NCI-H1694 treated with DMSO at 0.1 percent for 48 hours (cell line): ENCODE results near the gene TOX2.

Experiments
- DNase-seq: peaks from one replicate; lab custom pipeline; 2025; lab: John Stamatoyannopoulos, UW

TOX2 gene

DNA sequence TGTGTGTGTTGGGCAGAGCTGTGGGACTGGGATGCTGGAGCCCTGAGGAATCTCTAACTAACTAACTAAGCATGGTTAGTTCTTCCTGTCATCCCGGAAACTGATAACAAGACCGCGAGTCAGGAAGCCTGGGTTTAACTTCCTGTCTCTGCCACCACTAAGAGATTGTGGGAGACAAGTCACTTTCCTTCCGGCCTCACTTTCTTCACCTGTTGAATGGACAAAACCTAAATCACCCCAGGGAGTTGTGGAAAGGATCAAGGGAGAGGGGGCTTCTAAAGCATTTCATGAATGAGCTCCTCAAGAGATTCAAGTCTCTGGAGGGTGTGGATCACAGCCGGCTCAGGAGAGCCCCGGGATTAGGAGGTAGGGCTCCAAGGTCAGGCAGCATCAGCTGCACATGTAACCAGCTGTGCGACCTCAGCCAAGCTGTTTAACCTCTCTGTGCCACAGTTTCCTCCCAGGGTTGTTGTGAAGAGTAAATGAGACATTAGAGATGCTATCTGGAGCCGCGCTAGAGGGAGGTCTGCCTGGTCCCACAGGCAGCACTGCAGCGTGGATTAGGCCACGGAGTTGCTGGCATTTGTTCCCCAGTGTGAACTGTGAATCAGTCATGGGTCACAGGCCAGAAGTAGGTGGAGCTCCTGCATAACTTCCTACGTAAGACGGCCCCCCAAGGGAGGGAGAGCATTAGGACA, 105.1 kb downstream of the TOX2 start:
- DNase-seq, result no peak

DNA sequence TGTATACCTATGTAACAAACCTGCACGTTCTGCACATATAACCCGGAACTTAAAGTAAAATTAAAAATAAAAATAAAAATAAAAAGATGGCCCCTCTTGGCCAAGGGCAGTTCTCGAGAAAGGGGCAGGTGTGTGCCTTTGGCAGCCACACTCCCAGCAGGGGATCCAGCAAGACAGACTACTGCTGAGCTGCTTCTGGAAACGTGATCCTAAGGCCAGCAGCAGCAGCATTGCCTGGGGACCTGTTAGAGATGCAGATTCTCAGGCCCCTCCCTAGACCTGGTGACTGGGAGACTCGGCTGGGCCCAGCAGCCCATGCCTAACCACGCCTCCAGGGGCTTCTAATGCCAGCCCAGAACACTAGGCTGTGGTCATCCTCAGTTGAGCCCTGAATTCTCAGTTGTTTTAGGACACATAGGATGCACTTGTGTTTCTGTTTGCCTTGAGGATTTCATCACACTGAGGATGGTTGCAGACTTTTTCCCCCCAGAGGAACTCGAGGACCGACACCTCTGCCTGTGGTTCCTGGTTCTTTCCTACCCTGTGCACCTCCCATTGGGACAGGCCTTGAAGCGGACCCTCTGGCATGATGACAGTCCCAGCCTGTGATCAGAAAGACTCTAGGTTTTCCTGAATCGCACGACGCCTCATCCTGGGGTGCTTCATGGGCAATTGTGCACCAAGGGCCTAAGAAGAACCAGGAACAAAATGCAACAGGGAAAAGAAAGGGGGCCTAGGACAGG, 105.9 kb downstream of the TOX2 start:
- no peak for DNase-seq

GRCh38 chr20:44021186-44021585, 106.5 kb downstream of the TOX2 start:
- no peak for DNase-seq

- no peak for DNase-seq
These were observed 107.2 kb downstream of the TOX2 start for GRCh38 chr20:44021900-44022299.

- no peak for DNase-seq
These were observed 107.8 kb downstream of the TOX2 start for GRCh38 chr20:44022464-44022863.

DNA sequence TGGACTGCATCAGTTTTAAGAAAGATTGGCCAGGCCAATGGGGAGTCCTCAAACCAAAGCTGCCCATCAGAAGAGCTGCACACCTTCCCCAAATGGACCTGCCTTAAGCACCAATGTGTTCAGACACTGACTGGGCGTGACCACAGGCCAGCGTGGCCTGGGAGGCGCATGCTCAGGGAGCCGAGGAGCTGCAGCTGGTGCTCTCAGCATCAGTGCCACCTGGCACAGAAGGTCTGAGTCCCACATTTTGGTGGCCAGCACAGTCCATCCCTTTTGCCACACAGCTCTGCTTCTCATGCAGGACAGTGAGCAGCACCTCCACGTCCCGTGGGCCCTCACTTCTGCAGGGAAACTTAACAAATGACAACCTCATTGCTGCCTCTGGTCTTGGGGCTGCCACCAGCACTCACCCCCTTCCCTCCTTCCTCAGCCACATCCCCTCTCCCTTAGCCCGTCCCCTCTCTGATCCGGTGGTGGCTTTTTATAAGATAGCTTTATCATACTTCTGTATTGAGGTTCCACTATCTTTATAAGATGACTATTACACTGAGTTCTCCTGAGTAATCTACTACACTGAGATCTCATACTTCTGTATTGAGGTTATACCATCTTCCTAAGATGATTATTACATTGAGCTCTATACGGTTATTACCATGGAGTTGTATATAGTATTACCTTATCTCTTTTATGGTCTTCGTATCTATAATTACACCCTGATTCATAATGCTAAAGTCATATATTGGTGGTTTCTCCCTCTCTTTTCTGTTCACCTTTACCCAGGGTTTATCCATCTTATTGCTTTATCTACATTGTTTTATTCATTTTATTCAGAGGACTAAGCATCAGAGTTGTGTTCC, 109.1 kb downstream of the TOX2 start:
- no peak for DNase-seq

- no peak for DNase-seq
These were observed 110.3 kb downstream of the TOX2 start for GRCh38 chr20:44024820-44025580.

- DNase-seq, result no peak
These were observed 111.1 kb downstream of the TOX2 start for GRCh38 chr20:44025756-44026155.

DNA sequence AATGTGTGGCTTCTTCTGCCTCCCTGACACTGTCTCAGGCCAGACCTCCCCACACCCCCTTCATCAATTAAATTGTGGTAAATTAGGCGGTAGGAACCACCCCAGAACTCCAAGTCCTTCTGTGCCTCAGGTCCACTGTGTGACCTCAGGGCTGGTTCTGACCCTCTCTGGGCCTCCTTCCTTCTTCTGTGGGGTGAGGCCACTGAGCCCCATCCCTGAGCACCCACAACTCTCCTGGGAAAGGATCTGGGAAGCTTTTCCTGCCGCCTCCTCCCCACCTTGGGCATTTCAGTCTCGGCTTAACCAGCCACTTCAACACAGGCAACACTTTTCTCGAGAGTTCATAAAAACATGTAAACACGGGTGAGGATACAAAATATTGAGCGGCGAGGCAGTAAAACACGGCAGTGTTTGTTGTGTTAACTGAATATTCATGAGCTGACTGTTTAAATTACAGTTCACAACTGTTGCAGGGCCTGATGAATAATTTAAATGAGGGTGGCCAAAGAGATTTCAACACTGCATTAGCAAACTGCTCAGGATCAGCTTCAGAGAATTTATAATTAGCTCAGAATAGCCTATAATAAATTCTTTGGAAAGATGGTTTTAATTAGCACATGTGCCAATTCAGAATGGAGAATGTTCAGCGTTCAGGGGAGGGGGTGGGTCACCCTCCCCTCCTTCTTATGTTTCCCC, 112.1 kb downstream of the TOX2 start:
- no peak for DNase-seq

DNA sequence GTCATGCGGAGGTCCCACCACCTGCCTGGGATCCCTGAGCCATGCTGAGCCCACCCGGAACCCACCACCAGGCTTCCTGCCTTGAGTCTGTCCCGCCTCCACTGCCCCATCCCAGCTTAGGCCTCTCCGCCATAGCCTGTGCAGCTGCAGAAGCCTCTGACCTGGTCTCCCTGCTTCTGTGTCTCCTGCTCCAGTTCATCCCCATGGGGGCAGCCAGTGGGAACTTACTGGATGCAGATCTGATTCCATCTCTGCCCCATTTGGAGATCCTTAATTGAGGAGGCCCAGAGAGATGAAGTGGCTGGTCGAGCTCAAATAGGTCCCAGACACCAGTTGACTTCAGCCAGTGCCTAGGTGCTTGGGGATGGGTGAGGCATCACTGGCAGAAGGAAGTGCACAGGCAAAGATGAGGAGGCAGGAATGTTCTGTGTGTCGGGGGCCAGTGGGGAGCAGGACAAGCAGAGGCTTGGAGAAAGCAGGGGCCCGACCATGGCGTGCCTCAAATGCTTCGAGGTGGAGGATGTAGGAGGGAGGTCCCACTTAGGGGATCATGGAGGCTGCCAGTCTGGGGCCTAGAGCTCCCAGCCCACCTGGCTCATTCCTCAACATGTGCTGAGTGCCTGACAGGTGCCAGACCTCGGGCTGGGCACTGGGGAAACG, 112.8 kb downstream of the TOX2 start:
- no peak for DNase-seq

- no peak for DNase-seq
These were observed 113.5 kb downstream of the TOX2 start for GRCh38 chr20:44028003-44028730.

- no peak for DNase-seq
These were observed 114.5 kb downstream of the TOX2 start for GRCh38 chr20:44028868-44029847.

GRCh38 chr20:44029848-44030230, 115.2 kb downstream of the TOX2 start:
- no peak for DNase-seq

- DNase-seq, result no peak
These were observed 115.7 kb downstream of the TOX2 start for GRCh38 chr20:44030394-44030793.

DNA sequence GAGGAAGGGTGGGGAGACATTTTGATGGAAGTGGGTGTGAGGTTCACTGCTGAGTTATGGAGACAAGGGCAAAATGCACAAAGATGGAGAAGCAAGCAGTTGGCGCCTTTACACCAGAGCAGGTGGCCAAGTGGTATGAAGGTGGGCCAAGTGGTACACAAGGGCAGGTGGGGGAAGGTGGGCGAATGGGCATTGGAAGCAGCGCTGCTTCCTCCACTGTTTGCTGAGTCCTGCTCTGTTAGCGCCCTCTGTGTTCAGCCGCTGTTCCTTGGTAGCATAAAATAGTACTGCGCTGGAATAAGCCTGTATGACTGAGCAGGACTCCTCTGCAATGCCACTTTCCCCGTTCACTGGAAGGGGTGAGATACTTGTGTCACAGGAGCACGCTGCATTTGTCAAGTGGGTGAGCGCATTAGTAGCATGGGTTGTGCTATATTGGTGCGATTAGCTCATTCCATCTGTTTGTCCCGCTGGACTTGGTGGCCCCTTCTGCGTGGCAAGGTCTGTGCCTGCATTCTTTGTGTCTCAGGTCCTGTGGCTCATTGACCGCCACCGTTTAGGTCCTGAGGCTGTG, 116.4 kb downstream of the TOX2 start:
- no peak for DNase-seq

- no peak for DNase-seq
These were observed 117.3 kb downstream of the TOX2 start for GRCh38 chr20:44031781-44032582.

- DNase-seq, result no peak
These were observed 118.1 kb downstream of the TOX2 start for GRCh38 chr20:44032583-44033331.
